ENCODE results near the gene PLA2G4C.

PLA2G4C gene

DNA sequence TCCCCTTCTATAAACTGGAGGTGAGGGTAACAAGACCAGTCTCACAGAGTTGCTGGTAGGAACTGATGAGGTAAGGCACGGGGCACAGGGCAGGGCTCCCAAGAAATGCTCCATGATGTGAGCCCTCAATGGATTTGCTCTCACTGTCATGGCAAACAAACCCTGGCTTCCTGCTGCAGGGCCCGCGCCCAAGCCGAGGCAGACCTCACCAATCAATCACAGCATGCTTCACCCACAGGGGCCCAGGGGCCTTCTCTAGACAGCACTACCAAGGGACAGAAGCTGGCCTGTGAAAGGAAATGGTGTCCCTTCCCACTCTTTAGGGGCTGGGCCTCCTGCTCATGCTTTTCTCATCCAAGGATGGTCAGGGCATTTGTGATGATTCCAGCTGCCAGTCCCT is 25.9 kb upstream of the PLA2G4C start:
- no peaks in the 10 kb centered on the region for H3K9me3 ChIP-seq (ENCODE audit: low read length)
- no peaks in the 10 kb centered on the region for H3K79me2 ChIP-seq (ENCODE audit: insufficient read depth, low read length)
- no peak for TF ChIP-seq CTCF (IDR thresholded peaks at IDR 0.05; ENCODE audit: low read length)
- H3K4me3 ChIP-seq (ENCODE audit: low read depth, low read length, poor library complexity, severe bottlenecking): no peak overlapping the region
- H3K9me2 ChIP-seq (ENCODE audit: low read depth, low read length): no peaks in the 10 kb centered on the region
- H3F3A ChIP-seq (ENCODE audit: insufficient read depth, low read length): no peaks in the 10 kb centered on the region
- no peak overlapping the region for H2AFZ ChIP-seq (ENCODE audit: low read length)
- no peak overlapping the region for H3K4me2 ChIP-seq (ENCODE audit: low read length)
- H3K27me3 ChIP-seq (ENCODE audit: insufficient read depth, low read length): no peaks in the 10 kb centered on the region
- H3K27ac ChIP-seq (ENCODE audit: low read depth, low read length, poor library complexity, severe bottlenecking): no peak overlapping the region
- no peaks in the 10 kb centered on the region for H3K4me1 ChIP-seq (ENCODE audit: insufficient read depth, low read length, severe bottlenecking)
- no peaks in the 10 kb centered on the region for H4K20me1 ChIP-seq (ENCODE audit: insufficient read depth, low read length)
- no peak overlapping the region for H3K9ac ChIP-seq (ENCODE audit: low read length)
- peaks cover 42% of the 10 kb centered on the region for H3K36me3 ChIP-seq (ENCODE audit: insufficient read depth, low read length)

DNA sequence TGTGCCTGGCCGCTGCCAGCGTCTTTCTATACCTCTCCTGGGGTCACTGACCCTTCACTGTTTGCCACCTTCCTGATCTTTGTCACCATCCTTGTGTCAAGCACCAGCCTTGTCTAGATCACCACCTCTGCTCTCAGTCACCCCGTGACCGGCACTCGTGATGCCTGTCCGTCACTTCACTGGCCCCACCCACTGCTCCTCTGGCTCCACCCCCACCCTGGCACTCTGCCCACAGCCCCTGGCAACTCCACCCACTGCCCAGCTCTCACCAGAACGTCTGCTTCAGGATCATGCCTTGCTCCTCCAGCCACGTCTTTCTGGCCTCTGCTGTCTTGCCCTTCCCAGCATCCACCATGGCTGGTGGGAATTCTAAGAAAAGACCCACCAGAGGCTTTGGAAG is 24.8 kb upstream of the PLA2G4C start:
- no peaks in the 10 kb centered on the region for H3K9me2 ChIP-seq (ENCODE audit: low read depth, low read length)
- no peaks in the 10 kb centered on the region for H4K20me1 ChIP-seq (ENCODE audit: insufficient read depth, low read length)
- peaks cover 51% of the 10 kb centered on the region for H3K36me3 ChIP-seq (ENCODE audit: insufficient read depth, low read length)
- H3K4me2 ChIP-seq (ENCODE audit: low read length): no peak overlapping the region
- H3K4me3 ChIP-seq (ENCODE audit: low read depth, low read length, poor library complexity, severe bottlenecking): no peak overlapping the region
- no peaks in the 10 kb centered on the region for H3F3A ChIP-seq (ENCODE audit: insufficient read depth, low read length)
- no peak overlapping the region for H3K9ac ChIP-seq (ENCODE audit: low read length)
- no peak overlapping the region for H2AFZ ChIP-seq (ENCODE audit: low read length)
- H3K27me3 ChIP-seq (ENCODE audit: insufficient read depth, low read length): no peaks in the 10 kb centered on the region
- H3K4me1 ChIP-seq (ENCODE audit: insufficient read depth, low read length, severe bottlenecking): no peaks in the 10 kb centered on the region
- H3K27ac ChIP-seq (ENCODE audit: low read depth, low read length, poor library complexity, severe bottlenecking): no peak overlapping the region
- H3K79me2 ChIP-seq (ENCODE audit: insufficient read depth, low read length): no peaks in the 10 kb centered on the region
- H3K9me3 ChIP-seq (ENCODE audit: low read length): no peaks in the 10 kb centered on the region
- TF ChIP-seq EZH2 (IDR thresholded peaks at IDR 0.05; ENCODE audit: borderline replicate concordance, low read length) (no peak), CTCF (IDR thresholded peaks at IDR 0.05; ENCODE audit: low read length) (no peak)

- TF ChIP-seq CTCF (IDR thresholded peaks at IDR 0.05; ENCODE audit: low read length) (no peak), EZH2 (IDR thresholded peaks at IDR 0.05; ENCODE audit: borderline replicate concordance, low read length) (no peak)
- peaks cover 62% of the 10 kb centered on the region for H3K36me3 ChIP-seq (ENCODE audit: insufficient read depth, low read length)
These were observed 22.5 kb upstream of the PLA2G4C start for GRCh38 chr19:48133094-48133493.

More at GRCh38 chr19:48133094-48133493, 22.5 kb upstream of the PLA2G4C start:
- Histone ChIP-seq H4K20me1 (ENCODE audit: insufficient read depth, low read length) (no peaks in the 10 kb centered on the region), H3K4me3 (ENCODE audit: low read depth, low read length, poor library complexity, severe bottlenecking) (no peak overlapping the region), H3K4me1 (ENCODE audit: insufficient read depth, low read length, severe bottlenecking) (no peaks in the 10 kb centered on the region), H3F3A (ENCODE audit: insufficient read depth, low read length) (no peaks in the 10 kb centered on the region), H3K9me2 (ENCODE audit: low read depth, low read length) (no peaks in the 10 kb centered on the region), H3K9me3 (ENCODE audit: low read length) (no peaks in the 10 kb centered on the region), H3K27ac (ENCODE audit: low read depth, low read length, poor library complexity, severe bottlenecking) (no peak overlapping the region), H3K4me2 (ENCODE audit: low read length) (no peak overlapping the region), H3K27me3 (ENCODE audit: insufficient read depth, low read length) (no peaks in the 10 kb centered on the region), H3K9ac (ENCODE audit: low read length) (no peak overlapping the region), H2AFZ (ENCODE audit: low read length) (no peak overlapping the region), H3K79me2 (ENCODE audit: insufficient read depth, low read length) (no peaks in the 10 kb centered on the region)

Measured in OCI-LY1 (cell line).